Activated T-helper 17 cell treated with anti-CD3 and anti-CD28 coated beads, Interleukin-2, amount 50 U/mL, for 72 hours (primary cell): ENCODE data around the gene HS3ST3A1. TPM values are rescaled to one million over a fixed set of nuclear protein-coding genes. Genes with fewer than 3 reads are reported as not detected.
"Not testable (repeated sequence)": the region's sequence is repeated elsewhere in the genome, so short reads cannot be mapped to it uniquely, and the experiment has no call there.

Experiments used
- ATAC-seq: fragments of 150-1000 bp; cut with Tn5 transposase; replicated peaks from 2 replicates; pipeline ENCODE4 v1.10.0; 2021; ENCODE audit warnings: mild to moderate bottlenecking, moderate library complexity
- H3K27ac Mint-ChIP-seq: one replicate; pipeline ENCODE4 v1.8.0; 2022; ENCODE audit warnings: mixed read lengths
- H3K27me3 Mint-ChIP-seq: one replicate; pipeline ENCODE4 v1.8.0; 2022; ENCODE audit warnings: mixed read lengths
- H3K36me3 Mint-ChIP-seq: one replicate; pipeline ENCODE4 v1.8.0; 2022; ENCODE audit warnings: low read depth, mild to moderate bottlenecking, mixed read lengths
- H3K4me1 Mint-ChIP-seq: one replicate; pipeline ENCODE4 v1.8.0; 2022; ENCODE audit warnings: mixed read lengths
- H3K4me3 Mint-ChIP-seq: one replicate; pipeline ENCODE4 v1.8.0; 2022; ENCODE audit warnings: mild to moderate bottlenecking, mixed read lengths
- H3K9me3 Mint-ChIP-seq: one replicate; pipeline ENCODE4 v1.8.0; 2022; ENCODE audit warnings: mixed read lengths
- total RNA-seq, 2 donors: library from RNA; stranded (reverse); gene quantifications; one replicate each; pipeline ENCODE4 v1.2.3, GENCODE V29; 2022

The HS3ST3A1 gene
- total RNA-seq, 2 donors from 2014 or later = 0.29 TPM; not detected in 1

GRCh38 chr17:13575466-13575865, 26.3 kb downstream of the HS3ST3A1 start:
- no peak for ATAC-seq
- no peak overlapping the region for H3K4me3 Mint-ChIP-seq
- peaks cover 32% of the 10 kb centered on the region for H3K27me3 Mint-ChIP-seq
- no peaks in the 10 kb centered on the region for H3K4me1 Mint-ChIP-seq
- no peak overlapping the region for H3K27ac Mint-ChIP-seq
- peaks cover 4% of the 10 kb centered on the region for H3K9me3 Mint-ChIP-seq
- H3K36me3 Mint-ChIP-seq = no peaks in the 10 kb centered on the region

GRCh38 chr17:13572581-13572980, 29.1 kb downstream of the HS3ST3A1 start:
- peaks cover 32% of the 10 kb centered on the region for H3K27me3 Mint-ChIP-seq
- H3K9me3 Mint-ChIP-seq = peaks cover 4% of the 10 kb centered on the region
- no peak overlapping the region for H3K27ac Mint-ChIP-seq
- H3K4me1 Mint-ChIP-seq = no peaks in the 10 kb centered on the region
- H3K36me3 Mint-ChIP-seq = no peaks in the 10 kb centered on the region
- no peak overlapping the region for H3K4me3 Mint-ChIP-seq
- ATAC-seq = no peak

- Mint-ChIP-seq H3K4me1 (no peaks in the 10 kb centered on the region), H3K4me3 (no peak overlapping the region), H3K36me3 (no peaks in the 10 kb centered on the region), H3K9me3 (no peaks in the 10 kb centered on the region), H3K27ac (no peak overlapping the region), H3K27me3 (peaks cover 20% of the 10 kb centered on the region)
- no peak for ATAC-seq
Measured at GRCh38 chr17:13569398-13570123, 32.2 kb downstream of the HS3ST3A1 start.

GRCh38 chr17:13568582-13569397, 32.9 kb downstream of the HS3ST3A1 start:
- no peaks in the 10 kb centered on the region for H3K4me1 Mint-ChIP-seq
- H3K27ac Mint-ChIP-seq = no peak overlapping the region
- H3K27me3 Mint-ChIP-seq = peaks cover 17% of the 10 kb centered on the region

GRCh38 chr17:13563866-13564265, 37.9 kb downstream of the HS3ST3A1 start:
- Mint-ChIP-seq H3K4me3 (no peak overlapping the region), H3K27me3 (peaks cover 3% of the 10 kb centered on the region), H3K4me1 (no peaks in the 10 kb centered on the region), H3K27ac (no peak overlapping the region), H3K36me3 (no peaks in the 10 kb centered on the region), H3K9me3 (no peaks in the 10 kb centered on the region)
- ATAC-seq = no peak

More at GRCh38 chr17:13568582-13569397, 32.9 kb downstream of the HS3ST3A1 start:
- no peak for ATAC-seq
- Mint-ChIP-seq H3K36me3 (no peaks in the 10 kb centered on the region), H3K9me3 (no peaks in the 10 kb centered on the region), H3K4me3 (no peak overlapping the region)

- peaks cover 3% of the 10 kb centered on the region for H3K27me3 Mint-ChIP-seq
- H3K4me3 Mint-ChIP-seq = no peak overlapping the region
- ATAC-seq = no peak
- no peaks in the 10 kb centered on the region for H3K36me3 Mint-ChIP-seq
- H3K4me1 Mint-ChIP-seq = no peaks in the 10 kb centered on the region
- no peaks in the 10 kb centered on the region for H3K9me3 Mint-ChIP-seq
- no peak overlapping the region for H3K27ac Mint-ChIP-seq
Measured at GRCh38 chr17:13562271-13562800, 39.4 kb downstream of the HS3ST3A1 start.

GRCh38 chr17:13561606-13562270, 40.0 kb downstream of the HS3ST3A1 start:
- Mint-ChIP-seq H3K9me3 (no peaks in the 10 kb centered on the region), H3K4me1 (no peaks in the 10 kb centered on the region), H3K27ac (no peak overlapping the region), H3K27me3 (peaks cover 3% of the 10 kb centered on the region), H3K36me3 (no peaks in the 10 kb centered on the region), H3K4me3 (no peak overlapping the region)
- no peak for ATAC-seq

GRCh38 chr17:13560935-13561334, 40.8 kb downstream of the HS3ST3A1 start:
- H3K4me1 Mint-ChIP-seq = no peaks in the 10 kb centered on the region
- no peak overlapping the region for H3K4me3 Mint-ChIP-seq
- no peaks in the 10 kb centered on the region for H3K36me3 Mint-ChIP-seq
- ATAC-seq = no peak
- H3K27me3 Mint-ChIP-seq = peaks cover 3% of the 10 kb centered on the region
- H3K27ac Mint-ChIP-seq = no peak overlapping the region
- H3K9me3 Mint-ChIP-seq = no peaks in the 10 kb centered on the region

GRCh38 chr17:13558588-13558987, 43.1 kb downstream of the HS3ST3A1 start:
- H3K4me3 Mint-ChIP-seq = no peak overlapping the region
- ATAC-seq = no peak
- H3K36me3 Mint-ChIP-seq = no peaks in the 10 kb centered on the region
- H3K4me1 Mint-ChIP-seq = no peaks in the 10 kb centered on the region
- H3K27me3 Mint-ChIP-seq = peaks cover 12% of the 10 kb centered on the region
- no peak overlapping the region for H3K27ac Mint-ChIP-seq
- H3K9me3 Mint-ChIP-seq = no peaks in the 10 kb centered on the region

- Mint-ChIP-seq H3K36me3 (no peaks in the 10 kb centered on the region), H3K27me3 (peaks cover 11% of the 10 kb centered on the region), H3K9me3 (no peaks in the 10 kb centered on the region), H3K4me1 (no peaks in the 10 kb centered on the region), H3K4me3 (no peak overlapping the region), H3K27ac (no peak overlapping the region)
- ATAC-seq = no peak
Measured at GRCh38 chr17:13557077-13557476, 44.7 kb downstream of the HS3ST3A1 start.

- ATAC-seq = no peak
- Mint-ChIP-seq H3K9me3 (peaks cover 5% of the 10 kb centered on the region), H3K4me1 (no peaks in the 10 kb centered on the region), H3K27me3 (peaks cover 25% of the 10 kb centered on the region), H3K4me3 (no peak overlapping the region), H3K27ac (no peak overlapping the region), H3K36me3 (no peaks in the 10 kb centered on the region)
Measured at GRCh38 chr17:13554231-13554630, 47.5 kb downstream of the HS3ST3A1 start.

GRCh38 chr17:13550291-13550690, 51.4 kb downstream of the HS3ST3A1 start:
- H3K36me3 Mint-ChIP-seq = no peaks in the 10 kb centered on the region
- H3K4me1 Mint-ChIP-seq = no peaks in the 10 kb centered on the region
- no peak for ATAC-seq
- peaks cover 43% of the 10 kb centered on the region for H3K27me3 Mint-ChIP-seq
- no peak overlapping the region for H3K27ac Mint-ChIP-seq
- no peak overlapping the region for H3K4me3 Mint-ChIP-seq
- peaks cover 5% of the 10 kb centered on the region for H3K9me3 Mint-ChIP-seq

GRCh38 chr17:13548576-13548975, 53.2 kb downstream of the HS3ST3A1 start:
- not testable (repeated sequence) for H3K4me3 Mint-ChIP-seq, ATAC-seq, H3K9me3 Mint-ChIP-seq, H3K27ac Mint-ChIP-seq, H3K4me1 Mint-ChIP-seq, H3K36me3 Mint-ChIP-seq
- H3K27me3 Mint-ChIP-seq = peaks cover 34% of the 10 kb centered on the region

- no peak for ATAC-seq
- Mint-ChIP-seq H3K27ac (no peak overlapping the region), H3K4me3 (no peak overlapping the region), H3K4me1 (no peaks in the 10 kb centered on the region), H3K27me3 (peaks cover 40% of the 10 kb centered on the region), H3K9me3 (peaks cover 5% of the 10 kb centered on the region), H3K36me3 (no peaks in the 10 kb centered on the region)
Measured at GRCh38 chr17:13546851-13547250, 54.9 kb downstream of the HS3ST3A1 start.
